Osteoblast (primary cell): ENCODE measurements around the gene MRPS2. TPM values are rescaled to one million over a fixed set of nuclear protein-coding genes. Genes with fewer than 3 reads are reported as not detected.

Experiments used
- DNase-seq: peaks from one replicate; pipeline ENCODE4 v3.0.0; 2011; ENCODE audit warnings: low spot score, mixed read lengths; ENCODE audit not compliant: insufficient read length; ENCODE audit errors: missing footprints
- H2AFZ ChIP-seq: 2 replicates; pipeline ENCODE4 v1.6.0; 2011; ENCODE audit warnings: mild to moderate bottlenecking, low read length
- H3K27ac ChIP-seq: 2 replicates; pipeline ENCODE4 v1.5.1; 2011; ENCODE audit warnings: mild to moderate bottlenecking, low read depth, low read length, moderate library complexity
- H3K27me3 ChIP-seq: 2 replicates; pipeline ENCODE4 v1.6.0; 2012; ENCODE audit warnings: mild to moderate bottlenecking, control low read depth, inconsistent platforms, low read length, moderate library complexity; ENCODE audit not compliant: insufficient read depth
- H3K36me3 ChIP-seq: 2 replicates; pipeline ENCODE4 v1.5.1; 2011; ENCODE audit warnings: mild to moderate bottlenecking, low read length, control low read depth, moderate library complexity; ENCODE audit not compliant: insufficient read depth
- H3K4me1 ChIP-seq: 2 replicates; pipeline ENCODE4 v1.5.1; 2011; ENCODE audit warnings: mild to moderate bottlenecking, low read length, control low read depth, moderate library complexity; ENCODE audit not compliant: insufficient read depth
- H3K4me2 ChIP-seq: 2 replicates; pipeline ENCODE4 v1.6.0; 2011; ENCODE audit warnings: mild to moderate bottlenecking, low read length; ENCODE audit not compliant: insufficient read depth
- H3K4me3 ChIP-seq: fragments of 200-600 bp; sonication (generic); 3 replicates; pipeline ENCODE4 v1.5.1; 2012; ENCODE audit warnings: mild to moderate bottlenecking, low read length, inconsistent platforms; ENCODE audit not compliant: insufficient read depth
- H3K79me2 ChIP-seq: 2 replicates; pipeline ENCODE4 v1.6.0; 2012; ENCODE audit warnings: mild to moderate bottlenecking, low read length, control low read depth, inconsistent platforms; ENCODE audit not compliant: insufficient read depth
- H3K9me3 ChIP-seq: 2 replicates; pipeline ENCODE4 v1.5.1; 2011; ENCODE audit warnings: low read depth, low read length, control low read depth
- H4K20me1 ChIP-seq: 2 replicates; pipeline ENCODE4 v1.6.0; 2012; ENCODE audit warnings: mild to moderate bottlenecking, low read length, control low read depth; ENCODE audit not compliant: insufficient read depth
- total RNA-seq: library from RNA; depleted of rRNA; stranded (reverse); fragments of >200 nt; gene quantifications from 2 replicates; pipeline ENCODE4 v1.2.3, GENCODE V29; 2012
- TF ChIP-seq, protein P1 (sequence below): IDR thresholded peaks from 2 replicates; pipeline ENCODE4 v1.5.1; 2011; ENCODE audit warnings: mild to moderate bottlenecking, low read depth, low read length, moderate library complexity; ENCODE audit errors: extremely low read depth

MRPS2 gene
- total RNA-seq, 1 donor: 13.0 TPM

GRCh38 chr9:135485832-135486231 is 14.7 kb upstream of the MRPS2 start:
- TF ChIP-seq, protein P1, sequence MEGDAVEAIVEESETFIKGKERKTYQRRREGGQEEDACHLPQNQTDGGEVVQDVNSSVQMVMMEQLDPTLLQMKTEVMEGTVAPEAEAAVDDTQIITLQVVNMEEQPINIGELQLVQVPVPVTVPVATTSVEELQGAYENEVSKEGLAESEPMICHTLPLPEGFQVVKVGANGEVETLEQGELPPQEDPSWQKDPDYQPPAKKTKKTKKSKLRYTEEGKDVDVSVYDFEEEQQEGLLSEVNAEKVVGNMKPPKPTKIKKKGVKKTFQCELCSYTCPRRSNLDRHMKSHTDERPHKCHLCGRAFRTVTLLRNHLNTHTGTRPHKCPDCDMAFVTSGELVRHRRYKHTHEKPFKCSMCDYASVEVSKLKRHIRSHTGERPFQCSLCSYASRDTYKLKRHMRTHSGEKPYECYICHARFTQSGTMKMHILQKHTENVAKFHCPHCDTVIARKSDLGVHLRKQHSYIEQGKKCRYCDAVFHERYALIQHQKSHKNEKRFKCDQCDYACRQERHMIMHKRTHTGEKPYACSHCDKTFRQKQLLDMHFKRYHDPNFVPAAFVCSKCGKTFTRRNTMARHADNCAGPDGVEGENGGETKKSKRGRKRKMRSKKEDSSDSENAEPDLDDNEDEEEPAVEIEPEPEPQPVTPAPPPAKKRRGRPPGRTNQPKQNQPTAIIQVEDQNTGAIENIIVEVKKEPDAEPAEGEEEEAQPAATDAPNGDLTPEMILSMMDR: no peak
- H3K27ac ChIP-seq: no peak overlapping the region

DNA sequence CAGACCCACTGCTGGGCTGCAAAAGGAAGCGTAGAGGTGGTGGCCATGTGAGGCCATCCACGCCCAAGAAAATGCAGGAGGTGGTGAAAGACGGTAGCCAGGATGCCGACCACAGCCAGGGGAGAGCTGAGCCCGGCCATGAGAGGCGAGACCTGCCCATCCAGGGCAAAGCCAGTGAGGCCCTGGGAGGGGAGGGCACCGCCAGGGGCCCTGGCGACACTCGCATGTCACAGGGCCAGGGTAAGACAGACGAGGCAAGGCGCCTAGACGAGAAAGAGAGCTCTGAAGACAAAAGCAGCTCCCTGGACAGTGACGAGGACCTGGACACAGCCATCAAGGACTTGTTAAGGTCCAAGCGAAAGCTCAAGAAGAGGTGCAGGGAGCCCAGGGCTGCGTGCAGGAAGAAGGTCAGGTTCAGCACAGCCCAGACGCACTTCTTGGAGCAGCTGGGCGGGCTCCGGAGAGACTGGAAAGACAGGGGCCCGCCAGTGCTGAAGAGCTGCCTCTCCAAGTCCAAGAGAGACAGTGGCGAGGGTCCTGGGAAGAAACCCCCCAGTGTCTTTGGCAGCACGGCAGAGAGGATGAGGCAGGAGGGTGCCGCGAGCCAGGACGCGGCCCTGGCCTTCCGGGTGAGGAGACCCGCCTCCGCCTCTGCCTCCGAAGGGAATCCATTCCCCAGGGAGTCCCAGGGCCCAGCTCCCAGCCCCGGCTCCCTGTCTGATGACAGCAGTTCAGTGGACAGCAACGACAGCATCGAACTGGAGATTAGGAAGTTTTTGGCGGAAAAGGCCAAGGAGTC is 14.0 kb upstream of the MRPS2 start:
- no peaks in the 10 kb centered on the region for H3K79me2 ChIP-seq
- H3K9me3 ChIP-seq: no peaks in the 10 kb centered on the region
- TF ChIP-seq, protein P1: no peak
- H2AFZ ChIP-seq: no peak overlapping the region
- H3K4me2 ChIP-seq: no peak overlapping the region
- no peak overlapping the region for H3K27ac ChIP-seq
- H3K4me3 ChIP-seq: no peak overlapping the region
- DNase-seq: peak; percentile 34
- no peaks in the 10 kb centered on the region for H3K4me1 ChIP-seq
- no peaks in the 10 kb centered on the region for H3K27me3 ChIP-seq
- peaks cover 5% of the 10 kb centered on the region for H3K36me3 ChIP-seq
- H4K20me1 ChIP-seq: no peaks in the 10 kb centered on the region

More at GRCh38 chr9:135485832-135486231, 14.7 kb upstream of the MRPS2 start:
- Histone ChIP-seq H3K4me3 (no peak overlapping the region), H3K27me3 (no peaks in the 10 kb centered on the region), H3K4me1 (peaks cover 2% of the 10 kb centered on the region), H2AFZ (no peak overlapping the region), H3K4me2 (no peak overlapping the region), H3K36me3 (peaks cover 5% of the 10 kb centered on the region), H3K79me2 (no peaks in the 10 kb centered on the region), H3K9me3 (no peaks in the 10 kb centered on the region), H4K20me1 (no peaks in the 10 kb centered on the region)
- peak; percentile 27 for DNase-seq

DNA sequence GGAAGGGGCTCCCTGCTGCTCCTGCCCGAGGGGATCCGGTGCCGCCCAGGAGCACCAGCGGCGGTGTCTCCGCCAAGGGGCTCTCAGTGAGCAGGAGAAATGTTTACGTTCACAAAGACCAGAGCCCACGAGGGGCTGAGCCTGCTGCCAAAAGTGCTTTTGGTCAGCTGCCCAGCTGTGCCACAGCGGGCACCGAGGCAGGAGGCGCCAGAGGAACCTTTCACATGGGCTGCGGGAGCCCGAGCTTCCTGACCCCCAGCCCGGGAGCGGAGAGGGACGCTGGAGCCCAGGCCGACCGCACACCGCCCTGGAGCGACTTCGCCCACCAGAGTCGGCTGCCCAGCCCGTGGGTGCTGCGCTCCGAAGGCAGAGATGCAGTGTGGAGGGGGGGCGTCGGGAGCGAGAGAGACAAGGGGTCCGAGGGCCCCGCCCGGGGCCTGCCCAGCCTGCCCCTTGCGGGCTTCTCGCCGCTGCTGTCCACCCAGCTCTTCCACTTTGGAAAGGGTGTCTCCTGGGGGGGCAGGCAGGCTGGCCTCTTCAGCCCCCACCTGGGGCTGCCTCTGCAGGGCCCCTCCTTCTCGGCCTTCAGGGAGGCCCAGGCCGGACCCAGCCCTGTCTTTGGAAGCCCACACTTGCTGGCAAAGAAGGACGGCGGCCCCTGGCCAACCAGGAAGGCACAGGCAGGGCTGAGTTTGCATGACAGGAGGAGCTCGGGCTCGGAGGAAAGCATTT is 13.0 kb upstream of the MRPS2 start:
- Histone ChIP-seq H3K4me2 (no peak overlapping the region), H3K4me1 (no peaks in the 10 kb centered on the region), H3K36me3 (peaks cover 5% of the 10 kb centered on the region), H3K9me3 (no peaks in the 10 kb centered on the region), H2AFZ (no peak overlapping the region), H4K20me1 (no peaks in the 10 kb centered on the region), H3K27me3 (no peaks in the 10 kb centered on the region), H3K27ac (no peak overlapping the region), H3K79me2 (no peaks in the 10 kb centered on the region), H3K4me3 (no peak overlapping the region)
- TF ChIP-seq, protein P1: no peak
- peak; percentile 51 for DNase-seq

- Histone ChIP-seq H3K27me3 (no peaks in the 10 kb centered on the region), H3K4me2 (no peak overlapping the region), H3K27ac (no peak overlapping the region), H3K79me2 (no peaks in the 10 kb centered on the region), H4K20me1 (no peaks in the 10 kb centered on the region), H3K4me3 (no peak overlapping the region), H3K4me1 (no peaks in the 10 kb centered on the region), H3K36me3 (peaks cover 5% of the 10 kb centered on the region), H3K9me3 (no peaks in the 10 kb centered on the region), H2AFZ (no peak overlapping the region)
- DNase-seq: peak; percentile 56
- TF ChIP-seq, protein P1: no peak
These were observed 12.5 kb upstream of the MRPS2 start for GRCh38 chr9:135488013-135488330.
